GM10266 (cell line): ENCODE data around the gene SLC34A3.

Source experiments
- DNase-seq: peaks from one replicate; pipeline ENCODE4 v3.0.0; 2012; ENCODE audit errors: extremely low spot score
- TF ChIP-seq, protein P1 (sequence below): IDR thresholded peaks from 2 replicates; pipeline ENCODE4 v1.5.1; 2012; ENCODE audit warnings: mild to moderate bottlenecking, low read depth; ENCODE audit not compliant: control insufficient read depth, insufficient read depth; ENCODE audit errors: missing control alignments

Gene SLC34A3

DNA sequence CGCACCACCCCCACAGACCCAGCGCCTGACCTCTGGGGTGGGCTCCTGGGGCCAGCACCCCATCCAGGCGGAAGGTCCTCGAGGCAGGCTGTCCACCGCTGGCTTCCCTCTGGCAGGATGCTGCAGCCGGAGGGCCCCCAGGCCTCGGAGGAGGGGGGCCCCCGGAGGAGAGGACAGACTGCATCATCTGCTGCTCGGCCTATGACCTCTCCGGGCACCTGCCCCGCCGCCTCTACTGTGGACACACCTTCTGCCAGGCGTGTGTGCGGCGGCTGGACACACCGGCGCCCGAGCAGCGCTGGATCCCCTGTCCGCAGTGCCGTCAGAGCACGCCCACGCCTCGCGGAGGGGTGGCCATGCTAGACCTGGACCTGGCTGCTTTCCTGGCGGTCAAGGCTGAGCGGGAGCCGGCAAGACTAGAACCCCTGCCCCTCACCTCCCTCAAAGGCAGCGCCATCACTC is 2.2 kb upstream of the SLC34A3 start:
- DNase-seq: no peak
- TF ChIP-seq, protein P1, sequence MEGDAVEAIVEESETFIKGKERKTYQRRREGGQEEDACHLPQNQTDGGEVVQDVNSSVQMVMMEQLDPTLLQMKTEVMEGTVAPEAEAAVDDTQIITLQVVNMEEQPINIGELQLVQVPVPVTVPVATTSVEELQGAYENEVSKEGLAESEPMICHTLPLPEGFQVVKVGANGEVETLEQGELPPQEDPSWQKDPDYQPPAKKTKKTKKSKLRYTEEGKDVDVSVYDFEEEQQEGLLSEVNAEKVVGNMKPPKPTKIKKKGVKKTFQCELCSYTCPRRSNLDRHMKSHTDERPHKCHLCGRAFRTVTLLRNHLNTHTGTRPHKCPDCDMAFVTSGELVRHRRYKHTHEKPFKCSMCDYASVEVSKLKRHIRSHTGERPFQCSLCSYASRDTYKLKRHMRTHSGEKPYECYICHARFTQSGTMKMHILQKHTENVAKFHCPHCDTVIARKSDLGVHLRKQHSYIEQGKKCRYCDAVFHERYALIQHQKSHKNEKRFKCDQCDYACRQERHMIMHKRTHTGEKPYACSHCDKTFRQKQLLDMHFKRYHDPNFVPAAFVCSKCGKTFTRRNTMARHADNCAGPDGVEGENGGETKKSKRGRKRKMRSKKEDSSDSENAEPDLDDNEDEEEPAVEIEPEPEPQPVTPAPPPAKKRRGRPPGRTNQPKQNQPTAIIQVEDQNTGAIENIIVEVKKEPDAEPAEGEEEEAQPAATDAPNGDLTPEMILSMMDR: no peak

DNA sequence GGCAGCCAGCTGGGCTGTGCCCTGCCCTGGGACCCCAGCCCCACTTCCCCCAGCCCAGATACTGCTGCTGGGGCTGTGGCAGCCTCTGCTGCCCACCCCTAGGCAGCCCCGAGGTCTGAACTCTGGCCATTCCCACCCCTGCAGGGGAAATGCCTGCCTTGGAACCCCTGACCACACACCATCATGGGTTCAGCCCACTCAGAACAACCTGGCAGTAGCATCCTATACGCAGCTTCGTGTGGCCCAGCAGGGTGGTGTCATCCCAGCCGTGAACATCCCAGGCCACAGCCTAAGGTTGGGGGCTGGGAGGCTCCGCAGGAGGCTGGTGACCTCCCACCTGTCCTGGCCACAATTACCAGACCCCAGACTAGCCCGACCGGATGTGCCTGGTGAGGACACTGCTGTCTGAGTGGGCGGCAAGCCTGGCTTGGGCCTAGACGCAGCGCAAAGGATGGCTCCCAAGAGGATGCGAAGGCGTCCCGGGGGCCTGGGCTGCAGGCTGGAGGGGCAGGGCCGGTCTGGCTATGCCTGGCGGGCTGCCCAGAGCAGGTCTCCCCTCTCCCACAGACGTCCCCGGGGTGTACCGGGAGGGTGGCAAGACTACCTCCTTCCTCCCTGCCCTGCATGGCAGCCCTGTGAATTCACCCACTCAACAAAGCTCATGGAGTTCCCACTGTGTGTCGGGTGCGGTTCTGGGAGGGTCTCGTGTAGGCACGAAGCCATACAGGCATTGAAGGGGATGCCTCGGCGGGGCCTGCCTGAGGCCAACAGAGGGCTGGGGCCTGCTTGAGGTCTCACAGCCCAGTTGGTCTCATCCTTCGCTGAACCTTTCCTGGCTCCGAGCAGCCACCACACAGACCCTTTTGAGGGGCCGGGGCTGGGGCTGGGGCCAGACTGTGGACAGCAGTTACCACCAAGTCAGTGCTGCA is 1.5 kb upstream of the SLC34A3 start:
- TF ChIP-seq, protein P1: no peak

DNA sequence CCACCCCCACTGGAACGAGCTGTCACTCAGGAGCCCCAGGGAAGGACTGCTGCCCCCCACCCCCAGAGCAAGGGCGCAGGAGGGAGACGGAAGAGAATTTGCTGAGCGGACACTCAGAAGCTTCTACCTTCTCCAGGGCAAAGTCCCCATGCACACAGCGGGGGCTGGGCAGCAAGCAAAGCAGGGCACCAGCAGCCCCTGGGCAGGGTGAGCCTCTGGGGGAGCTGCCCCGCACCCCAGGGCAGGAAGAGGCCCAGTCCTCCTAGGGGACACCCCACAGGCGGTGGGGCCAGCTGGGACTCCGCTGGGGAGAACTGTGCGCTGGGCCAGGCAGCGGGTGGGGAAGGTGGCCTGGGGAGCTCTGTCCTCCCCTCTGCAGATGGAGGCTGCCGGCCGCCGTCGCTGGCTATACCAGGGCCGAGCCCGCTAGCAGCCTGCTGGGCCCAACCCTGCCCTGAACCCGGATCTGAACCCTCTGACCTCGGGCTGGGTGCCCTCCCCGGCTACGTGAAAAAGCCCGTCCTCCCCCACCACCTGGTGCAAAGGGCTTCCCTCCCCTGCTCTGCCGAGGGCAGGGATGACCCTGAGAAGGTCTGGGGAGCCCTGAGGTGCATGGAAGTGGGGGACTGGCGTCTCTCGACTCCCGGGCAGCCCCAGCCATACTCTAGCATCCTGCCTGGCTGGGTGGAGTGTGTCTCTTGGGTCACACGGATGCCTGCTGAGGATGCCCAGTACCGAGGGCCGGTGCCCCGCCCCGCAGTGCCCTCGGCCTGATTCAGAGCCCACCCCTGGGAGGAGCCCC is 597 bp upstream of the SLC34A3 start:
- TF ChIP-seq, protein P1: no peak
- no peak for DNase-seq

More for the DNA sequence above, 1.5 kb upstream of the SLC34A3 start:
- DNase-seq: no peak

DNA sequence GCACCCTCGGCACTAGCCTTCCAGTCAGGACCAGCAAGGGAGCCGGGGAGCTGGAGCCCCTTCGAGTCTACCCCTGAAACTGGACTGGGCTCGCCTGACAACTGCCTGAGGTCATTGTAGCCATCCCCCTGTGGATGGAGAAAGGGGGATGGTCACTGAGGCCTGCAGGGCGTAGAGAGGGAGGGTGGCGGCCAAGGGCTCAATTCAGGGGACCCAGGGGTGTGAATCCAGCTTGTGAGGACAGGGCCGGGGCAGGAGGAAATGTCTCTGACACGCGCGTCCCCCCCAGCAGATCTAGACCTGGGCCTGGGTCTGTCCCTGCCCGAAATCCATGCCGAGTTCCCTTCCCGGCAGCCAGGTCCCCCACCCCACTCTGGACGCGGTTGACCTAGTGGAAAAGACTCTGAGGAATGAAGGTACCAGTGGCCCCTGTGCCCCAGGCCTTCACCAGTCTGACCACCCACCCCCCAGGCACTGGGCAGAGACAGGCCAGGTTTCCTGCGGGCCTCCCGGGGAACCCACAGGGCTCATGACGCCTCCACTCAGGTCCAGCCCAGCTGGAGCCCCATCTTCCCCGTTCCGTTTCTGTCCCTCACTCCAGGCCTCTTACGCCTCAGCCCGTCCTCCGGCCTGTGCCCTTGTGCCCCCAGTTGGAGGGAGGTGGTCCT is 805 bp downstream of the SLC34A3 start:
- DNase-seq: no peak
- TF ChIP-seq, protein P1: no peak

DNA sequence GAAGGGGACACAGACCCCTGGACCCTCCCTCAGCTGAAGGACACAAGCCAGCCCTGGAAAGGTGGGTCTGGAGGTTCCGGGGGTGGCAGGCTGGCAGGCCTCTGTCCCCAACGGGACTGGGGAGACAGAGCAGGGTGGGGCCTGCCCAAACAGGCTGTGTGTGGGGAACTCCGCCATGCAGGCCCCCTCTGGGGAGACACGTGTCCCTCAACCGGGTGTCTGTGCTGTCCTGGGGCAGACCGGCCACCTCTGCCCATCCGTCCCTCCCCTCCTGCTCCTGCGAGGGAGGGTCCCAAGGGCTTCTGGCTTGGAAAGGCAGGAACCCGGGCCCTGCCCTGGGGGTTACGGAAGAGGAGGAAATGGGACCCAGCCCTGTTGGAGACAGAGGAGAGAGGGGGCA is 1.4 kb downstream of the SLC34A3 start:
- TF ChIP-seq, protein P1: no peak
- no peak for DNase-seq

DNA sequence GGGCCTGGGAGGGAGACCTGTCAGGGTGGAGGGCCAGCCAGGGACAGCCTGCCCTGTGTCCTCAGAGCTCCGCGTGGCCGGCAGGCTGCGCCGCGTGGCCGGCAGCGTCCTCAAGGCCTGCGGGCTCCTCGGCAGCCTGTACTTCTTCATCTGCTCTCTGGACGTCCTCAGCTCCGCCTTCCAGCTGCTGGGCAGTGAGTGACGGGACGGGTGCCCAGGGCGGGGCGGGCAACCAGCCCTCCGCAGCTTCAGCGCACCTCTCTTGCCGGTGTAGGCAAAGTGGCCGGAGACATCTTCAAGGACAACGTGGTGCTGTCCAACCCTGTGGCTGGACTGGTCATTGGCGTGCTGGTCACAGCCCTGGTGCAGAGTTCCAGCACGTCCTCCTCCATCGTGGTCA is 1.8 kb downstream of the SLC34A3 start:
- DNase-seq: no peak
- TF ChIP-seq, protein P1: no peak
